ENCODE measurements around the gene PCBP4. TPM values are rescaled to one million over a fixed set of nuclear protein-coding genes. Genes with fewer than 3 reads are reported as not detected.

PCBP4 gene
- total RNA-seq, 1 experiment from 2014 or later, result 45.8 TPM

GRCh38 chr3:52006017-52006819, 39.0 kb upstream of the PCBP4 start:
- intact Hi-C loops (cut with micrococcal nuclease), result no loop called here
- Histone ChIP-seq H3K36me3 (ENCODE audit: low read depth, low read length) (no peaks in the 10 kb centered on the region), H3K9ac (ENCODE audit: low read length) (no peak overlapping the region), H3K4me1 (ENCODE audit: insufficient read depth, low read length) (no peaks in the 10 kb centered on the region), H3K4me3 (ENCODE audit: low read length) (no peak overlapping the region), H2AFZ (ENCODE audit: low read length) (no peak overlapping the region), H3K27ac (ENCODE audit: low read length) (no peak overlapping the region), H3K4me2 (ENCODE audit: low read length) (no peak overlapping the region), H3K27me3 (ENCODE audit: low read length) (no peaks in the 10 kb centered on the region), H3K9me3 (ENCODE audit: low read length) (no peaks in the 10 kb centered on the region), H4K20me1 (ENCODE audit: low read length) (no peaks in the 10 kb centered on the region), H3F3A (ENCODE audit: low read length, unreplicated experiment) (no peaks in the 10 kb centered on the region), H3K79me2 (ENCODE audit: low read length) (no peaks in the 10 kb centered on the region), H3K9me2 (replicated peaks; ENCODE audit: low read length) (no peaks in the 10 kb centered on the region)
- ChIA-PET CTCF (interaction anchor here (0.6 kb wide), 1 partner anchor 141 kb away, joined by 3 read pairs; no protein-coding TSS in a partner anchor), POLR2A (ENCODE audit: unreplicated experiment) (no interaction called here)
- TF ChIP-seq EZH2phosphoT487 (IDR thresholded peaks at IDR 0.05; ENCODE audit: borderline replicate concordance, low read length) (no peak), EZH2 (IDR thresholded peaks at IDR 0.05; ENCODE audit: low read length, unreplicated experiment) (no peak)
- TF ChIP-seq, protein P1, sequence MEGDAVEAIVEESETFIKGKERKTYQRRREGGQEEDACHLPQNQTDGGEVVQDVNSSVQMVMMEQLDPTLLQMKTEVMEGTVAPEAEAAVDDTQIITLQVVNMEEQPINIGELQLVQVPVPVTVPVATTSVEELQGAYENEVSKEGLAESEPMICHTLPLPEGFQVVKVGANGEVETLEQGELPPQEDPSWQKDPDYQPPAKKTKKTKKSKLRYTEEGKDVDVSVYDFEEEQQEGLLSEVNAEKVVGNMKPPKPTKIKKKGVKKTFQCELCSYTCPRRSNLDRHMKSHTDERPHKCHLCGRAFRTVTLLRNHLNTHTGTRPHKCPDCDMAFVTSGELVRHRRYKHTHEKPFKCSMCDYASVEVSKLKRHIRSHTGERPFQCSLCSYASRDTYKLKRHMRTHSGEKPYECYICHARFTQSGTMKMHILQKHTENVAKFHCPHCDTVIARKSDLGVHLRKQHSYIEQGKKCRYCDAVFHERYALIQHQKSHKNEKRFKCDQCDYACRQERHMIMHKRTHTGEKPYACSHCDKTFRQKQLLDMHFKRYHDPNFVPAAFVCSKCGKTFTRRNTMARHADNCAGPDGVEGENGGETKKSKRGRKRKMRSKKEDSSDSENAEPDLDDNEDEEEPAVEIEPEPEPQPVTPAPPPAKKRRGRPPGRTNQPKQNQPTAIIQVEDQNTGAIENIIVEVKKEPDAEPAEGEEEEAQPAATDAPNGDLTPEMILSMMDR (conservative IDR thresholded peaks at IDR 0.05; ENCODE audit: low read depth, low read length), result no peak
- DNase-seq, result no peak
- no TSS peak for BruUV-seq (replicated peaks)
- no peak for ATAC-seq

DNA sequence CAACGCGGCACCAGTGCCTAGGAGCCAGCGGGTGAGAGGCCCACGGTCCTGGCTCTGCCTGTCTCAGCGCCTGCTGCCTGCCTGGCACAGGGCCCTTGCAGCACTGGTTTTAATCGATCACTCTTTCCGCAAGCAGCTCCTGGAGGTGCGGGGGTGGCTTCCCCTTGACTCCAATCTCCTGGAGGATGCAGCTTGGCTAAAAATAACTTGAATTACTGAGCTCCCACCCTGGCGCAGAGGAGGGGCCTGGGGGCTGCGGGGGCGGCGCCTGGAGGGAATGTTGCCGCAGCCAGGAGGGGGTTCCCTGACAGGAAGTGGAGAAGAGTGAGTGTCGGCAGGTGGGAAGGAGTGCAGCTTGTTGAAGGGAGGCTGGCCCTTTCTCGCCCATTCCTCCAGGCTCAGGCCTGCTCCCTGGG, 38.3 kb upstream of the PCBP4 start:
- no peaks in the 10 kb centered on the region for H3K9me3 ChIP-seq (ENCODE audit: low read length)
- H3K4me1 ChIP-seq (ENCODE audit: insufficient read depth, low read length), result no peaks in the 10 kb centered on the region
- no peaks in the 10 kb centered on the region for H3K9me2 ChIP-seq (replicated peaks; ENCODE audit: low read length)
- no peak for ATAC-seq
- H2AFZ ChIP-seq (ENCODE audit: low read length), result no peak overlapping the region
- no peak overlapping the region for H3K9ac ChIP-seq (ENCODE audit: low read length)
- no peaks in the 10 kb centered on the region for H4K20me1 ChIP-seq (ENCODE audit: low read length)
- no peak overlapping the region for H3K4me3 ChIP-seq (ENCODE audit: low read length)
- no peaks in the 10 kb centered on the region for H3K79me2 ChIP-seq (ENCODE audit: low read length)
- H3K27me3 ChIP-seq (ENCODE audit: low read length), result no peaks in the 10 kb centered on the region
- no peak overlapping the region for H3K4me2 ChIP-seq (ENCODE audit: low read length)
- no peak overlapping the region for H3K27ac ChIP-seq (ENCODE audit: low read length)
- intact Hi-C loops (cut with micrococcal nuclease), result no loop called here
- H3K36me3 ChIP-seq (ENCODE audit: low read depth, low read length), result no peaks in the 10 kb centered on the region
- CTCF ChIA-PET, result no interaction called here
- DNase-seq, result no peak
- H3F3A ChIP-seq (ENCODE audit: low read length, unreplicated experiment), result no peaks in the 10 kb centered on the region
- BruUV-seq (replicated peaks), result no TSS peak
- no peak for TF ChIP-seq EZH2phosphoT487 (IDR thresholded peaks at IDR 0.05; ENCODE audit: borderline replicate concordance, low read length)
- TF ChIP-seq, protein P1 (conservative IDR thresholded peaks at IDR 0.05; ENCODE audit: low read depth, low read length), result no peak
- no peak for TF ChIP-seq EZH2 (IDR thresholded peaks at IDR 0.05; ENCODE audit: low read length, unreplicated experiment)
- POLR2A ChIA-PET (ENCODE audit: unreplicated experiment), result no interaction called here

- no peak overlapping the region for H3K9ac ChIP-seq (ENCODE audit: low read length)
- intact Hi-C loops (cut with micrococcal nuclease), result no loop called here
Measured at GRCh38 chr3:52004906-52005395, 37.7 kb upstream of the PCBP4 start.

More at GRCh38 chr3:52004906-52005395, 37.7 kb upstream of the PCBP4 start:
- CTCF ChIA-PET, result interaction anchor here (2.5 kb wide), 1 partner anchor 48 kb away, joined by 11 read pairs; no protein-coding TSS in a partner anchor
- H3K36me3 ChIP-seq (ENCODE audit: low read depth, low read length), result no peaks in the 10 kb centered on the region
- H3K4me3 ChIP-seq (ENCODE audit: low read length), result no peak overlapping the region
- no peak for TF ChIP-seq EZH2 (IDR thresholded peaks at IDR 0.05; ENCODE audit: low read length, unreplicated experiment)
- TF ChIP-seq, protein P1 (conservative IDR thresholded peaks at IDR 0.05; ENCODE audit: low read depth, low read length), result no peak
- no peak for TF ChIP-seq EZH2phosphoT487 (IDR thresholded peaks at IDR 0.05; ENCODE audit: borderline replicate concordance, low read length)
- POLR2A ChIA-PET (ENCODE audit: unreplicated experiment), result no interaction called here
- BruUV-seq (replicated peaks), result no TSS peak
- no peaks in the 10 kb centered on the region for H3K4me1 ChIP-seq (ENCODE audit: insufficient read depth, low read length)
- DNase-seq (no peak), ATAC-seq (no peak)
- no peak overlapping the region for H2AFZ ChIP-seq (ENCODE audit: low read length)
- H3F3A ChIP-seq (ENCODE audit: low read length, unreplicated experiment), result no peaks in the 10 kb centered on the region
- no peaks in the 10 kb centered on the region for H3K9me3 ChIP-seq (ENCODE audit: low read length)
- no peaks in the 10 kb centered on the region for H3K27me3 ChIP-seq (ENCODE audit: low read length)
- no peak overlapping the region for H3K27ac ChIP-seq (ENCODE audit: low read length)
- no peak overlapping the region for H3K4me2 ChIP-seq (ENCODE audit: low read length)
- no peaks in the 10 kb centered on the region for H4K20me1 ChIP-seq (ENCODE audit: low read length)
- H3K9me2 ChIP-seq (replicated peaks; ENCODE audit: low read length), result no peaks in the 10 kb centered on the region
- H3K79me2 ChIP-seq (ENCODE audit: low read length), result no peaks in the 10 kb centered on the region

All from PC-3 (cell line).